Smooth muscle cell of trachea (primary cell): Measurements from ENCODE around the gene SEC14L6. TPM values are rescaled to one million over a fixed set of nuclear protein-coding genes. Genes with fewer than 3 reads are reported as not detected.

Experiments
- total RNA-seq: library from RNA; depleted of rRNA; stranded (reverse); fragments of >200 nt; gene quantifications from 2 replicates; pipeline ENCODE4 v1.2.1, GENCODE V29; 2014

The SEC14L6 gene
- under 0.01 and 0.17 TPM in 2 replicates for total RNA-seq

GRCh38 chr22:30546616-30547015 lies at the start of gene SEC14L6:
SEC14L6 (minus strand) TSS chr22:30546741; CDS start chr22:30546682, 59 bp downstream.

GRCh38 chr22:30591588-30592359 lies 45.2 kb upstream of the SEC14L6 start, which contains the start of gene PES1:
PES1 (minus strand) TSS chr22:30591910; CDS start chr22:30591833, 77 bp downstream.

GRCh38 chr22:30574095-30574981 lies 27.8 kb upstream of the SEC14L6 start, which contains the start of gene GAL3ST1:
GAL3ST1 (minus strand) TSS chr22:30574665; CDS start chr22:30557392, 17,273 bp downstream.

Other genes starting within 250 kb of the SEC14L6 start
- 22.8 and 26.3 TPM in 2 replicates for gene TBC1D10A, start 219.8 kb downstream of the SEC14L6 start, total RNA-seq
- gene SF3A1, start 189.8 kb downstream of the SEC14L6 start, total RNA-seq = 19.2 and 23.0 TPM in 2 replicates
- gene CCDC157, start 189.7 kb downstream of the SEC14L6 start, total RNA-seq = 2.3 and 4.0 TPM in 2 replicates
- 21.8 and 37.4 TPM in 2 replicates for gene RNF215, start 159.3 kb downstream of the SEC14L6 start, total RNA-seq
- gene SEC14L2, start 149.7 kb downstream of the SEC14L6 start, total RNA-seq = 12.7 and 25.3 TPM in 2 replicates
- 4.7 and 8.4 TPM in 2 replicates for gene MTFP1, start 121.0 kb downstream of the SEC14L6 start, total RNA-seq
- gene SEC14L3, start 74.7 kb downstream of the SEC14L6 start, total RNA-seq = not detected in 2 replicates
- 0.50 TPM in 1 of 2 replicates, not detected in the other for gene SEC14L4, start 41.0 kb downstream of the SEC14L6 start, total RNA-seq
- 0.15 and 0.17 TPM in 2 replicates for gene GAL3ST1, start 27.9 kb upstream of the SEC14L6 start, total RNA-seq
- gene PES1, start 45.2 kb upstream of the SEC14L6 start, total RNA-seq = 68.9 and 86.8 TPM in 2 replicates
- 9.2 and 17.0 TPM in 2 replicates for gene TCN2, start 60.4 kb upstream of the SEC14L6 start, total RNA-seq
- gene SLC35E4, start 89.0 kb upstream of the SEC14L6 start, total RNA-seq = 10.0 and 13.9 TPM in 2 replicates
- gene DUSP18, start 121.1 kb upstream of the SEC14L6 start, total RNA-seq = 8.0 and 10.9 TPM in 2 replicates
- gene OSBP2, start 148.1 kb upstream of the SEC14L6 start, total RNA-seq = 1.3 and 1.7 TPM in 2 replicates